HG03095 (cell line): Measurements from ENCODE around the gene DMGDH.

ENCODE experiments used
- ATAC-seq: cut with Tn5 transposase; IDR thresholded peaks from one replicate; pipeline ENCODE4 v1.9.1; 2021; ENCODE audit warnings: moderate library complexity; ENCODE audit not compliant: unreplicated experiment

The DMGDH gene

DNA sequence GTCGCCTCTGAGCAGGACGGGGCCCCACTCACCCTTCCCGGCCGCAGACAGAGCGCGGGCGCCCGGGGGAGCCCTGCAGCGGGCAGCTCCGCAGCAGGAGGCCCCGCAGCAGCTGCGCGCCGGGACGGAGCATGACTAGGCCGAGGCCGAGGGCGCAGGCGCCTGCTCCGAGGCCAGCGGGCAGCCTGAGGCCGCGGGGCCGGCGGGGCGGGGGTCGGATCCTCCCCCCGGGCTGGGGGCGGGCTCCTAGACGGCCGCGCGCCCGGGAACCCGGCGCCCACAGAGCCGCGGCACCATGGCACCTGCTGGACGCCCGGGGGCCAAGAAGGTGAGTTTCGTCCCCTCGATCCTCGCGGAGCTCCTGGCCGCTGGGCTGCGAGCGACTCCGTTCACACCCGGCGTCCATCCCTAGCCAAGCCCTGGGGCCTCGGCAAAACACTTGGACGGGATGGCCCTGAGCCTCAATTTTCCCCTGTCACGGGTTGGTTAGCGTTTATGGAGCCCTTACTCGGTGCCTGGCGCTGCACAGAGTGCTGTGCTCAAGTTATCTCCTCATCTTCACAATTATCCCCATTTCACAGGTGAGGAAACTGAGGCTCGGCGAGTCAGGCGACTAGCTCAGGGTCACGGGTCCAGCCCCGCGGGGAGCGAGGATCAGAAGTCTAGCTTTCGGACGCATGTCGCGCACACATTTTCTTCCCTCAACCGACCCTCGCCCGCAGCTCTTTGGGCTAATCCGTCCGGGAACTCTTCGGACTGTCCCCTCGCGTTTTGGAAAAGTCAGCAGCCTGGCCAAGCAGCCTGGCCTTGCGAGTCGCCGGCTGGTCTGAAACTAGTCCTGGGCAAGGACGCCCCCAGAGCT, at the start of gene DMGDH, which contains the start of gene BHMT2:
DMGDH (minus strand) TSS at position 187 of the 862 bp plus-strand sequence; CDS start at position 133, 54 bp downstream.
BHMT2 (plus strand) TSS at position 280 of the 862 bp plus-strand sequence; CDS start at position 296, 16 bp downstream.
- no peak for ATAC-seq

DNA sequence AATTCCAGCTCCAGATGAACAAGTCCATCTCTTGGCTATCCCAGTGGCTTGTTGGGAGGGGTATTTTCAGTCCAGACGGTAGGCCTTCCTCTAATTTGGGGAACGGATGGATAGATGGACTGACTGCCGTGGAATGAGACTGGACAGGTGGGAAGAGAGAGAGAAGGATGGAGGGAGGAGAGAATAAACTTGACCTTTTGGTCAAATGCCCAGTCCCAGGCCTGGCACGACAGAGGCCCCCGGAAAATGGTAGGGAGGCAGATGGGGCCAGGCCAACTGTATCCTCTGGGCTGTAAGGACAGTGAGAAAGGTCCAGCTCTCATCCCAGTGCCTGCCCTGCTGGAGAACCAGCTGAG, 43.2 kb upstream of the DMGDH start:
- ATAC-seq, result no peak

DNA sequence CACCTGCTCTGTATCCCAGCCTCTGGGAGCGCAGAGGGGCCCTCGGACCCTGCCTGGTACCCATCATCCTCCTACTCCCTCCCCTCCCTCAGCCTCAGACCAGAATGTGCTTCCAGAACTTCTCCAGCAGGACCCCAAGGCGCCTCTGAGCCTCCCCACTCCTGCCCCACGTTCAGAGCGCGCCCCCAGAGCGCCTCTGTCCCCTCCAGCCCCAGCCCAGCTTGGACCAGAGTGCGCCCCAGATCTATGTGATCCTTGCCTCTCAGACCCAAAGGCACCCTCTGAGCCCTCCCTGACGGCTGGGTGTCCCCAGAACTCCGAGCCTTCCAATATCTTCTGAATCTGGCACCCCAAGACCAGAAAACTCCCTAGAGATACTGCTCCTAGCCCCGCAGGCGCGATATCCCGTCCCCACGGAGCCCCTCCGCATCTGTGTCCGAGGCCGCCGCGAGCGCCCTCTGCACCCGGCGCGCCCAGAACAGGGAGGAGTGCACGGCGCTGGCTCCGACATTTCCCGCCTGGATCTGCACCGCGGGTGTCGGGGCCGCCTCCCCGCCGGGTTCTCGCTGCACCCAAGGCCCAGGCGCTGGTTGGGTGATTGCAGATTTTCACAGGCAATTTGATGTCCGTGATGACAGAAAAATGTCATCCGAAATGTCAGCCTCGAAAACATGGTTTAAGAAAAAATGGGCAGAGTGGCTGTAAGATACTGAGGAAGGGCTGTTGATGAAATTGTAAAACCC, 42.7 kb upstream of the DMGDH start:
- no peak for ATAC-seq

DNA sequence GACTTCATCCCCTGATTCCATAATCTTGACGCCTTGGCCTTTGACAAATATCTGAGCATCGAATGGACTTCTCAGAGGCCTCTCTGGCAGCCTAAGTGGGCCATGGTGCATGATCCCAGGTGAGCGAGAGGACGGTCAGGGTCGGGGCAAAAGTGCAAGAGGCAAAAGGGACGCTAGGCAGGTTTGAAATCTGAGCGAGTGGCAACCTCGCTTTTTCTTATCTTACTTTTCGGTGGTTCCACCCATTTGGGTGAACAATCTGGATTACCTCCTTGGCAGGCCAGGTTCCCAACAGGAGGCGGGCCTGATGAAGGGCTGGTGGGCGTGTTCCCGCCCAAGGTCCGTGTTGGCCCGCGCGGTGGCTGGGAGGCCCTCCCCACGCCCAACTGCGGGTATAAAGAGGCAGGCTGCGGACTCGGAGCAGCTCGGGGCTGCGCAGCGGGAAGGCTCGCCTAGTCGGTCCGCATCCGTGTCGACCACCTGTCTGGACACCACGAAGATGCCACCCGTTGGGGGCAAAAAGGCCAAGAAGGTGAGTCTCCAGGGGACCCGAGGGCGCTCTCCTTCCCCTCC, 42.0 kb upstream of the DMGDH start, which contains the start of gene BHMT:
BHMT (plus strand) TSS at position 423 of the 573 bp plus-strand sequence; CDS start at position 500, 77 bp downstream.
- no peak for ATAC-seq

DNA sequence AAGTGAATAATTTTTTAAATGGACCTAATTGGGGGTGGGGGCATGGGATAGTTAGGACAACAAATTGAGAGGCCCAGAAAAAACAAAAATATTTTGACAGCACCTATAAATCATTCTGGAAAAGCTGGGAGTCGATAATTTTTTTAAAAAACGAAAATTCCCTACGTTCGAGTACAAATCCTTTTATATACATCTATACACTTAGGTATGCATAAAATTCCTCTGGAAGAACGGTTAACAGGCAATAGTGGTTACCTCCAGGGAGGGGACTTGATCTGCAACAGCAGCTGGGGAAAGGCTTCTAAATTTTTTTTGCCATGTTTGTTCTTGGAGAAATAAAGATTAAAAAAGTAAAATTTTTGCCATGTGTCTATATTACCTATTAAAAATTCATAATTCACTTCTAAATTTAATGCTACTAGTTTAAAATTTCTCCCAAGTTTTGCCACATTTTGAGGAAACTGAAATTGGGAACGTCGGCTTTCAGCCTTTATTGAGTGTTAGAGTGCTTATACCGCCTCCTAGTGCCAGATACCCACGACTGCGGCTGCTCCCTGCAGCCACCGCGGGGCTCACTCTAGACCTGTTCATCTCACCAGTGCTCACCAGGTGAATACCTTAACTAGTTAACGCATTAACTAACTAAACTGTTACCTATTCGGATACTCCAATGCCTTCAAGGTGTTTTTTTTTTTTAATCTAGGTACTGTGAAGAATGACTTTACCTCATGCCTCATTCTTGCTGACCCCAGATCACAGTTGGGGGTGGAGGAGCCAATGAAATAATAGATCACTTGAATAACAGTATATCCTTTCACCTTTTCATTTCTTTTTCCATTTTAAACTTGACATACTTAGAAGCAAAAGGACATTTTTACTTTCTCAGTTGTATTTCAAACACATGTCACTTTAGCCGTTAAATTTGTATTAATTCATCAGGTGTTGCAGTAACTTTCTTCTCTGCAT, 40.3 kb upstream of the DMGDH start:
- ATAC-seq, result no peak

DNA sequence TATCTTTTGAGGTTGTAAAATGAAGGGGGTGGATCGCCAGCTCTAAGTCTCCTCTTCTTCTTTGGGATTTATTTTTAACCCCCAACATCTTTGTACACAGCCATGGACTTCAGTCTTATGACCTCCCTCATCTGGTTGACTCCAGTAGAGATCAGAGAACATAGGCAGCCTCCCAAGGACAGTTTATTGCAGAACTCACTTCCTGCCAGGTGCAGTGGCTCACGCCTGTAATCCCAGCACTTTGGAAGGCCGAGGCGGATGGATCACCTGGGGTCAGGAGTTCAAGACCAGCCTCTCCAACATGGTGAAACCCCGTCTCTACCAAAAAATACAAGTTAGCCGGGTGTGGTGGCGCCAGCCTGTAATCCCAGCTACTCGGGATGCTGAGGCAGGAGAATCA, 39.3 kb upstream of the DMGDH start:
- ATAC-seq, result no peak

DNA sequence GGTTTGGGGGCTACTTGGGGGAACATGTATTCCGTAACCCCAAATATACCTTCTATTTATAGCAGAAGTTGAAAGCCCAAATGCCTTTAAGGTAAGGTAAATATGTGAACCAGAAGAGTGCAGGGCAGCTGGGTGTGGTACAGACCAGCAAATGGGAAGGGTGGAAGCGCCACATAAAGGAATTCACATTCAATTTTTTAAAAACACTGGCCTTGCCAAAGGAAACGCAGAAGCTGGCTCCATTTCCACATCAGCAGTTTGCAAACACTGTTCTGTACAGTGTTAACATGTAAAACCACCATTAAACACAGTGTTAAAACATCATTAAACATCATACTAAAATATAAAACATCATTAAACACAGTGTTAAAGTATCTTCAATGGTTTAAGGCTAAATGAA, 38.6 kb upstream of the DMGDH start:
- no peak for ATAC-seq

DNA sequence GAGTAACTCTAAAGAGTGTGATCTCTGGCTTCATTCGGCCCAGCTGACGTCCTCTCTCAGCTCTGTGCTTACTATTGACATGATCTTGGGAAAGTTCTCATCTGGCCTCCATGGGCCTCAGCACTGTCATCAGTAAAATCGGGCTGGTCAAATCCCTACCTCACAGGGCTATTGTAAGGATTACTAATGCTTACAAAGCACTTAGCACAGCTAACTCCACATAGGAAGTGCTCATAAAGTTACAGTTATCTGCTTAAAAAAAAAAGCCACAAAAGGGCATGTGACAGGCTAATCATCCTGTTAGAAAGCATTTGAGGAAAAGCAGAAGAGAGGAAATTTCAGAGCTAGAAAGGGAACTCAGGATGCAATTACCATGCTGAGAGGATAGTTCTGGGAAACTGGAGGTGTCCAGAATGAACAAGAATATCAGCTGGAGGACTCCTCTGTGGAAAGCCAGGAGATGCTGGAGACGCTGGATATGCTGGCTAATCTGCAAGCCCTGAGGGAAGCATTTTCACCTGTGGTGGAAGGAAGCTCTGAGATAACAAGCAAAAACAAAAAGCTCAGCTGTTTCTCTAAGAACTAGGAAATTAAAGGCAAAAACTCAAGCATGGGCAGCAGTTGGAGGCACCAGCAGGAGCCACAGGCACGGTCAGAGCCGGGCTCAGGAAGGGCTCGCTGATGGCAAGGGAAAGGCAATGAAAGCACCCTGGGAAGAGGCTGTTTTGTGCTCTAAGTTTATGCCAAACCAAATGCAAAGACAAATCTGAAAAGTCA, 37.7 kb upstream of the DMGDH start:
- ATAC-seq, result no peak

DNA sequence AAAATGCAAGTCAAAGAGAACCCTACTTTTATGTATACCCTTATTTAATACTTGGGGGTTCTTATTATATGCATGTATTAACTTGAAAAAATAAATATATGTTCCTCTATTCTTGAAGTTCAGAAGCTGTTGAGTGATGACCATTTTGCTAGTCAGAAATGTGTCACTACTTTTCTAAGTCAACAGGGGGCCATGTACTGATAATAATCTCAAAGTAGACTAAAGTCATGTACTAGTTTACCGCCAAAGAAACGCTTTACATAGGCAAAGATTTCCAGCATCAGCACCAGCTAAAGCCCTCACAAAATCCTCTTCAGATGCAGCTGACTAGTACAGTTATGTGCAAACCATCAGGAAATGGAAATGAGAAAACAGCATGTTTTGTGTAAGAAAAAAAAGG, 36.4 kb upstream of the DMGDH start:
- ATAC-seq, result no peak

DNA sequence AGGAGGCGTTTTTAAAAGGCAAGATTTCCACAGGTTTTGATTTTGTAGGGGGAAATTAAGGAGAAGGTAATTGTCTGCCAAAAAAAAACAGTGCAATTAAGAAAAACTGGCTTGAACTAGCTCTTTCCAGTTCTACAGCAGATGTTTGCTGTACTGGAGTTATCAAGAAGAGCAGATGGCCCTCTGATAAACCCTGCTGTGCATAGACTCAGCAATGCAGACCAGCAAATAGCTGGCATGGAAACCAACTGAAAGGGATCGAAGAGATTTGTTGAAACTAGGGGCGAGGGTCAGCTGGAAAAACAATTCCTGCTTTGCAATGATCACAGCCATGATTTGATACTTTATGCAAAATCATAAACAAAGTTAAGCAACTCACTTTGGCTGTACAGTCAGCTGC, 24.3 kb upstream of the DMGDH start:
- no peak for ATAC-seq

DNA sequence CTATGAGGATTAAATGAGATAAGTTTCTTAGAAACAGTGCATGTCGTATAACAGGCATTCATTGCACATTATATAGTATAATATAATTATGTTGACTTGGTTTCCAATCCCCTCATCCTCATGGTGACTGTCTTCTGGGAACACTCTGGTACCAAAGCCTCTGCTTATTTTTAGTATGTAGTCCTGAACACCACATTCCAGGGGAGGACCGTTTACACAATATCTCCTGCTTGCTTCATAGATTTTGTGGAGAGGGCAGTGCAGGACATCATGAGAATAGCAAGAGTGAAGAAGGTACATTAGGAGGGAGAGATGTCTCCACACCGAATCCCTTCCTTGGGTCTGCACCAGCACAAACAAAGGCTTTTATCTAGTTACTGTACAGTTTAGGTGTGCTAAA, 21.6 kb upstream of the DMGDH start:
- no peak for ATAC-seq

DNA sequence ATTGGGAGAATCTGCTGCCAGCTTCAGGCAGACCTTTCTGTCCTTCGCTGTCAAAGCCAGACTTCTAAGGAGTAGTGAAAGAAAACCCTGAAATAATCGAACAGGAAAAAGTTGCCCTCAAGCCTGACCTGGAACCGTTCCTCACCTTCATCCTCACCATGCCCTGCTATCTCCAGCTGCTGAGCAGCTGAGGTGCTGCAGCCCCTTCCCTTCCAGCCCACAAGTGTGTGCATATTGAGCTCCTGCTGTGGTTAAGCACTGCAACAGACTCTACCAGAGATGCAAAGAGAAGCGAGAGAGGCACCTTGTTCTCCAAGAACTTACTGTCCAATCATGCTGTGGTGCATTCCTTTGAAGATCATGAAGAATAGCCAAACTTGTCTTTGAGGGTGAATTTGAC, 19.0 kb upstream of the DMGDH start:
- ATAC-seq, result no peak

DNA sequence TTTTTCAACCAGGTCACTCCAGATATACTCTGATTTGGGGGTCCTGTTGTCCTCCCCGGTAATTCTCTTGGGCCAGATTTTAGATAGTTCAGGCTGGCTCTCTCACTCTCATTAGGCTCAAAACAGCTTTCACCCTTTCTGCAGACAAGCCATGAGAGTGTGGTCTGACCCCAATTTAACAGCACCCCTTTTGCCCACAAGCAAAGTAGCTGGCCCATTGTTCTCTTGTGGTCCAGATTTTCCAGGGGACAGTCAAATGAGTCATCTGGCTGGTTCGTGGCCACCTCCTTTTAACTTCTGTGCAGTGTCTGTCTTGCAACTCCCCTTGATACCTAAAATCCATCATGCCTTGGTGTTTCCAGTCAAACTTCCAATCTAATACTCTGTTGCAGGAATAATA, 16.6 kb upstream of the DMGDH start:
- no peak for ATAC-seq

DNA sequence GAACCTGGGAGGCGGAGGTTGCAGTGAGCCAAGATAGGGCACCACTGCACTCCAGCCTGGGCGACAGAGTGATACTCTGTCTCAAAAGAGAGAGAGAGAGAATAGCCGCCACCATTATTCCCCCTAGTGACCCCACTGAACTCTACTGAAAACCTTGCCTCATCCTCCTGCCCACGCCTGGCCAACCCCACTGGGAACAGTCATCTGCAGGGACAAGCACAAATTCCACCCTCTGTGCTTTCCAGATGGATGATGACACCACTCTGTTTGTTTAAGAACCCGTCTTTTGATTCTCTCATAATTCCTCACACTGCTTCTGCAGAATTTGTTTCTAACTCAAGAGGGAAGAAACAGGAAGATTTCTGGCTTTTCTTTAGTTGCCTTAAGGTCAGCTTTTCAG, 12.3 kb upstream of the DMGDH start:
- no peak for ATAC-seq

DNA sequence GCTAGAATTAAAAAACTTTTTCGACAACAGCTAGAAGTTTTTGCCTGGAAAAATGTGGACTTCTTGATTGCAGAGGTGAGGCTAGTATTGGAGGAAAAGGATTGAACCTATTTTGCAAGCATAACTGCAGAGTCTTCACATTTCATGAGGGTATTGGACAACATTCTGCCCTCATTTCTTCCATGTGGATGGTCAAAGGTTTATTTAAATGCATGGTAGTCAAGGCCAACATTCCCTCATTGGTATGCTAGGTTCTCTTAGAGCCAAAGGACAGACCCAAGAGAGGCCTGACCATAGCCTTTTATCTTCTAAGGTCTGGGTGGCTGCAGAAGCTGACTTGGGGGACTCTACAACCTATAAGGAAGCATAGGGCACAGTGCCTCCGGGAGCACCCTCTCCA, 11.3 kb upstream of the DMGDH start:
- ATAC-seq, result no peak

DNA sequence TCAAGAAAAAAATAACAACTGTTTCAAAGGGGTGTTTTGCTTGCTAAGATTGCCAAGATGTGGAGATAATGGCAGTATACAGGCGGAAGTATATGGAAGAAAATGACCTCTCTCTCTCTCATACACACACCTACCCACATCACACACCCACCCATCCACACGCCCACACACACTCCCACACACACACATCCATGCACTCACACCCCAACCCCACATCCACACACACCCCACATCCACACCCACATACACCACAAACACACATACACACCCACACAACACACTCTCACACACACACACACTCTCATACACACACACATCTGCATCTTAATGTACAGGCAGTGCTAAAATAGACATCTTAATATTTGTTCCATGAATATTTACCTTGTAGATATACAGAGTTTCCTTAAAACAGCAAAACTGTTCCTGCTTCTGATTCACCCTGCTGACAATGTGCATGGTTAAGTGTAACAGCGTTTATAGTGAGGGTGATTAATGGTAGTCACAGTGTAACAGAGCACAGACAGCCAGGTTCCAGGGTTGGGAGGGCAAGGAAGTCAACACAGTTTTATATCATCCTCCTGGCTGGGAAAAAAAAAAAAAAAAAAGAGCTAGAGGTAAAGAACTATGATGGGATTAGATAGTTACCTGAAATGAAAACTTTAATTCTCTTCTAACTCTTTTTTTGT, 8.3 kb upstream of the DMGDH start:
- no peak for ATAC-seq

DNA sequence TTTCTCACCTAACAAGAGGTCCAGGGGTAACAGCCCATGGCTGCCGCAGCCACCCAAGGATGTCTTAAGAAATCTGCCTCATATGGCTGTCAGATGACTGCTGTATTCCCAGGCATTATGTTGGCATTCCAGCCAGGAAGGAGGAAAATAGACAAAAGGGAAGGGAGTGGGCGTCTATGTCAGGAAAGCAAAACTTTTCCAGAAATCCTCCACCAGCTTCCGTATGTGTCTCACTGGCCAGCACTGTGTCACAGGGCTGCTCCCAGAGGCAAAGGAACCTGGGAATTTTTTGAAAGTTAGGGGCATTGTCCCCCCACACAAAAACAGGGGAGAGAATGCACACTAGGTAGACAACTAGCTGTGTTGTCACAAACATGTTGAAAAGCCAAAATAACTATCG, 7.3 kb upstream of the DMGDH start:
- no peak for ATAC-seq

DNA sequence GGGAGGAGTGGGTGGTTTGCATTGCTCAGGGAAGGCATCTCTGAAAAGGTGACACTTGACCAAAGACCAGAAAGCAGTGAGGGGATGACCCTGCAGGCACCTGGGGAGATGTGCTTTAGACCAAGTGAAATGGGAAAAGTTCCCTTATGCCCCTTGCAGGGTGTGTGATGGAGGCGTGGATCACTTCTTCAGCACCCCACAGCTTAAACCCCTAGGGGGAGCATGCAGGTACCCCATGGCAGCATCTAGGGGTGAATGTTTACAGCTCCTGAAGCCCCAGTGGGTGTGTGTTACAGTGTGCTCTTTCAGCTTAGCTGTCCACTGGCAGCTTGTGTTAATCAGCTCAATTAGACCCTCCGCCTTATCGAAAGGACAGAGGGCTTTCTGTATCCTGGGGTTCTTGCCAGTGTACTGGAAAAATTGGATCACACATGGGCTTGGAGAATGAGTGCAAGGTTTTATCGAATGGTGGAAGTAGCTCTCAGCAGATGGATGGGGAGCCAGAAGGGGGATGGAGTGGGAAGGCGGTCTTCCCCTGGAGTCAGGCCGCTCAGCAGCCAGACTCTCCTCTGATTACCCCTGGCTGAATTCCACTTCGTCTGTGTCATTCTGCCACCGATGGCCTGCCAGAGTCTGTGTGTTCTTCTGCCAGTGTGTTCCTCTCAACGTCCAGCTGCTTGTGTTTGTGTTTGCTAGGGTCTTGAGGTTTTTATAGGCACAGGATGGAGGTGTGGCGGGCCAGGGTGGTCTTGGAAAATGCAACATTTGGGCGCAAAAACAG, 6.4 kb upstream of the DMGDH start:
- no peak for ATAC-seq

DNA sequence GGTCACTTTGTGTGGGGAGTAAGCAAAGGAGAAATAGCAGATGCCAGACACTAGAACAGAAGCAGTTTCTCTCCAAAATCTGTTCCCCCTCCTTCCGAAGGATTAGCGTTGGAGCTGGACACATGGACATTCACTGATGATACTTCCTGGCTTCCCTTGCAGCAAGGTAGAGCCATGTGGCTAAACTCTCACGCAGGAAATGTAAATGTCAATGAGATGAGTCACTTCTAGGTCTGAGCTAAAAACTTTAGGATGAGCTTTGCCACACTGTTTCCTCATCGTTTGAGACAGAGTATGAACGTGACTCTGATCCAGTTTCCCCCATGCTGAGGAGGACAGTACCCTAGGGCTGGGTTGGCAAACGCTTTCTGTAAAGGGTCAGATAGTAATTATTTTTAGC, 5.2 kb upstream of the DMGDH start:
- ATAC-seq, result no peak
